Measurements from ENCODE around the gene TMEM217.

DNA sequence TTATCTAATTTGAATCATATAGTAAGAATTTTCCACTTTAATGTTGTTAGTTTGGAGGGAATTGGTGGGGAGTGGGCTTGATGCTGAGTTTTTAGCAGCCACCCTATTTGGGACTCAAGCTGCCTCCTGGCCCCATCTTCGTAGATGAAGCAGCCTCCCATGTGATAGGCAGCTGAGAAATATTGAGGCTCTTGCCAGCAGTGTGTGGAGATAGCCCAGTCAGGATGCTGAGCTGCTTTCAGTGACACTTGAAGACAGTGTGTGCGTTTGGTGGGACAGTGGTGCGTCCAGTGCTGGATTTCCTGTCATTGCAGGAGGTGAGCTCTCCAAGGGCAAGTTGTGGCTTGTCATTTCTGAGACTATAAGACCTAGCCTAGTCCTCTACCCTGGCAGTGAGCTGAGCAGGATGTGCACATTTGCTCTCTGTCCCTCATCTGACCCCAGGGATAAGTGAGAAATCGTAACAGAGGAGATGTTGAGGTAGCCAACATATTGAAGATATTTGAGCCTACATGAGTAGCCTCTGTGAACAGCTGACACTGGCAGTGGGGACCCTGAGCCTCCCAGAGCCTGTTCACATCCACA is 48.0 kb upstream of the TMEM217 start:
- TF ChIP-seq, protein P1, sequence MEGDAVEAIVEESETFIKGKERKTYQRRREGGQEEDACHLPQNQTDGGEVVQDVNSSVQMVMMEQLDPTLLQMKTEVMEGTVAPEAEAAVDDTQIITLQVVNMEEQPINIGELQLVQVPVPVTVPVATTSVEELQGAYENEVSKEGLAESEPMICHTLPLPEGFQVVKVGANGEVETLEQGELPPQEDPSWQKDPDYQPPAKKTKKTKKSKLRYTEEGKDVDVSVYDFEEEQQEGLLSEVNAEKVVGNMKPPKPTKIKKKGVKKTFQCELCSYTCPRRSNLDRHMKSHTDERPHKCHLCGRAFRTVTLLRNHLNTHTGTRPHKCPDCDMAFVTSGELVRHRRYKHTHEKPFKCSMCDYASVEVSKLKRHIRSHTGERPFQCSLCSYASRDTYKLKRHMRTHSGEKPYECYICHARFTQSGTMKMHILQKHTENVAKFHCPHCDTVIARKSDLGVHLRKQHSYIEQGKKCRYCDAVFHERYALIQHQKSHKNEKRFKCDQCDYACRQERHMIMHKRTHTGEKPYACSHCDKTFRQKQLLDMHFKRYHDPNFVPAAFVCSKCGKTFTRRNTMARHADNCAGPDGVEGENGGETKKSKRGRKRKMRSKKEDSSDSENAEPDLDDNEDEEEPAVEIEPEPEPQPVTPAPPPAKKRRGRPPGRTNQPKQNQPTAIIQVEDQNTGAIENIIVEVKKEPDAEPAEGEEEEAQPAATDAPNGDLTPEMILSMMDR (conservative IDR thresholded peaks at IDR 0.05; ENCODE audit: low read depth, low read length), result no peak
- TF ChIP-seq POLR2A (IDR thresholded peaks at IDR 0.05; ENCODE audit: low read depth, low read length), result no peak

Data from IMR-90 (cell line).